ENCODE measurements around the gene RCCD1.

The RCCD1 gene

DNA sequence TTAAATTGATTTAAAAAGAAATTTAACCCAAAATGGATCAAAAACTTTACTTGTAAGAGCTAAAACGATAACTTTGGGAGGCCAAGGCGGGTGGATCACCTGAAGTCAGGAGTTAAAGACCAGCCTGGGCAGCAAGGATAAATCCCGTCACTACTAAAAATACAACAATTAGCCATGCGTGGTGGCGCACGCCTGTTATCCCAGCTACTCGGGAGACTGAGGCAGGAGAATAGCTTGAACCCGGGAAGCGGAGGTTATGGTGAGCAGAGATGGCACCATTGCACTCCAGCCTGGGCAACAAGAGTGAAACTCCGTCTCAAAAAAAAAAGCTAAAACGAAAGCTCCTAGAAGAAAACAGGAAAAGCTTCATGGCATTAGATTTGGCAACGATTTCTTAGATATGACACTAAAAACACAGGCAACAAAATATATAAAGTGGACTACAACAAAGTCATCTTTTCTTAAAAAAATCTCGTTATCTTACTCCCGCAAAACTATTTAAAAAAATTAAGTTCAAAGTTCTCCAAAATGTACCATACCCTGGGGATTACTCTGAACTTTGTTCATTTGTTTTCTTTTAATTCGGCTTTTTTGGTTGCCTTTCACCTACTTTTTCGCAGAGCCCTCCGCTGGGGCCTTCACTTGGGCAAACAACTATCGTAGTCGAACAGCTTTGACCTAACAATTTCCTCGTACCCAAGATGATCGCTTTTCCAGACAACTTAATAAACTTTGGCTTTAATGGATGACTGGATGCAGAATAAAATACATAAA is 25.3 kb upstream of the RCCD1 start:
- DNase-seq (ENCODE audit: extremely low spot score) = no peak
- ChIA-PET CTCF (interaction anchor here (1.1 to 16.6 kb wide), 6 partner anchors 12 to 610 kb away, joined by 5 to 447 read pairs (median 34); partner anchors contain the start of genes MAN2A2 and RCCD1), POLR2A (no interaction called here)
- TF ChIP-seq, protein P1, sequence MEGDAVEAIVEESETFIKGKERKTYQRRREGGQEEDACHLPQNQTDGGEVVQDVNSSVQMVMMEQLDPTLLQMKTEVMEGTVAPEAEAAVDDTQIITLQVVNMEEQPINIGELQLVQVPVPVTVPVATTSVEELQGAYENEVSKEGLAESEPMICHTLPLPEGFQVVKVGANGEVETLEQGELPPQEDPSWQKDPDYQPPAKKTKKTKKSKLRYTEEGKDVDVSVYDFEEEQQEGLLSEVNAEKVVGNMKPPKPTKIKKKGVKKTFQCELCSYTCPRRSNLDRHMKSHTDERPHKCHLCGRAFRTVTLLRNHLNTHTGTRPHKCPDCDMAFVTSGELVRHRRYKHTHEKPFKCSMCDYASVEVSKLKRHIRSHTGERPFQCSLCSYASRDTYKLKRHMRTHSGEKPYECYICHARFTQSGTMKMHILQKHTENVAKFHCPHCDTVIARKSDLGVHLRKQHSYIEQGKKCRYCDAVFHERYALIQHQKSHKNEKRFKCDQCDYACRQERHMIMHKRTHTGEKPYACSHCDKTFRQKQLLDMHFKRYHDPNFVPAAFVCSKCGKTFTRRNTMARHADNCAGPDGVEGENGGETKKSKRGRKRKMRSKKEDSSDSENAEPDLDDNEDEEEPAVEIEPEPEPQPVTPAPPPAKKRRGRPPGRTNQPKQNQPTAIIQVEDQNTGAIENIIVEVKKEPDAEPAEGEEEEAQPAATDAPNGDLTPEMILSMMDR (IDR thresholded peaks at IDR 0.05; ENCODE audit: control extremely low read depth, extremely low read depth, low read depth, missing control alignments) = no peak

- ChIA-PET POLR2A (interaction anchor here (0.6 to 1.3 kb wide), 4 partner anchors 23 to 543 kb away, joined by 3 to 7 read pairs (median 4); partner anchors contain the start of gene MAN2A2), CTCF (interaction anchor here (0.6 to 16.6 kb wide), 38 partner anchors 8 to 637 kb away, joined by 3 to 447 read pairs (median 7); partner anchors contain the start of genes BLM, FES, MAN2A2 and RCCD1)
- DNase-seq (ENCODE audit: extremely low spot score) = no peak
- TF ChIP-seq, protein P1 (IDR thresholded peaks at IDR 0.05; ENCODE audit: control extremely low read depth, extremely low read depth, low read depth, missing control alignments) = no peak
Observed at GRCh38 chr15:90930861-90931574, 23.7 kb upstream of the RCCD1 start.

DNA sequence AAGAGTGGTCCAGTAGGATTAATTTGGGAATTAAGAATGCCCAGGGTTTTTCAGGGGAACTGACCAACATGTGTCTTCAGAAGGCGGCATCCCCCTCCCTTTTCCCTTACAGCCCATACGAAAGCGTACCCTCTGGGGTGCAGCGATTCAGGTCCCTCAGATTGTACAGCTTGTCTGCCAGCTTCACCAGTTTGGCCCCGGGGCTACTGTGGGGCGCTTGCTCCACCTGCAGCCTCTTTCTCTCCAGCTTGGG is 23.2 kb upstream of the RCCD1 start:
- TF ChIP-seq, protein P1 (IDR thresholded peaks at IDR 0.05; ENCODE audit: control extremely low read depth, extremely low read depth, low read depth, missing control alignments) = no peak
- DNase-seq (ENCODE audit: extremely low spot score) = no peak
- POLR2A ChIA-PET = interaction anchor here (0.6 to 1.3 kb wide), 3 partner anchors 29 to 544 kb away, joined by 3 to 7 read pairs (median 4); partner anchors contain the start of gene MAN2A2
- CTCF ChIA-PET = interaction anchor here (0.6 to 16.6 kb wide), 43 partner anchors 8 to 710 kb away, joined by 3 to 447 read pairs (median 6); partner anchors contain the start of genes BLM, FES, MAN2A2 and RCCD1

- DNase-seq (ENCODE audit: extremely low spot score) = peak; percentile 90
- POLR2A ChIA-PET = interaction anchor here (0.5 to 1.5 kb wide), 7 partner anchors 28 to 544 kb away, joined by 3 to 7 read pairs (median 4); partner anchors contain the start of gene MAN2A2
- TF ChIP-seq, protein P1 (IDR thresholded peaks at IDR 0.05; ENCODE audit: control extremely low read depth, extremely low read depth, low read depth, missing control alignments) = peak; percentile 98
- CTCF ChIA-PET = interaction anchor here (0.6 to 16.6 kb wide), 74 partner anchors 9 to 711 kb away, joined by 3 to 447 read pairs (median 4); partner anchors contain the start of genes BLM, FES, FURIN and IQGAP1
Observed at GRCh38 chr15:90931828-90932659, 22.6 kb upstream of the RCCD1 start, which contains the start of gene HDDC3. HDDC3 (minus strand) TSS chr15:90932549; CDS start chr15:90932540, 9 bp downstream.

GRCh38 chr15:90932660-90932991 is 22.1 kb upstream of the RCCD1 start:
- DNase-seq (ENCODE audit: extremely low spot score) = no peak
- TF ChIP-seq, protein P1 (IDR thresholded peaks at IDR 0.05; ENCODE audit: control extremely low read depth, extremely low read depth, low read depth, missing control alignments) = no peak
- ChIA-PET POLR2A (interaction anchor here (0.5 to 1.5 kb wide), 4 partner anchors 28 to 39 kb away, joined by 3 to 7 read pairs (median 4); partner anchors contain the start of gene MAN2A2), CTCF (interaction anchor here (0.6 to 16.6 kb wide), 64 partner anchors 9 to 711 kb away, joined by 3 to 447 read pairs (median 4); partner anchors contain the start of genes FES, FURIN, IQGAP1 and MAN2A2)

Measured in GM10248 (cell line).